ENCODE measurements around the gene ALK.

Gene ALK

GRCh38 chr2:29191817-29192216 is 729.6 kb downstream of the ALK start:
- DNase-seq (ENCODE audit: low read depth) = no peak

- DNase-seq (ENCODE audit: low read depth) = no peak
Observed at GRCh38 chr2:29189052-29189451, 732.3 kb downstream of the ALK start.

- DNase-seq (ENCODE audit: low read depth) = peak; percentile 35
Observed at GRCh38 chr2:29187926-29188325, 733.5 kb downstream of the ALK start.

- no peak for DNase-seq (ENCODE audit: low read depth)
Observed at GRCh38 chr2:29186817-29187216, 734.6 kb downstream of the ALK start.

- DNase-seq (ENCODE audit: low read depth) = no peak
Observed at GRCh38 chr2:29184531-29184930, 736.9 kb downstream of the ALK start.

- DNase-seq (ENCODE audit: low read depth) = no peak
Observed at GRCh38 chr2:29182920-29183319, 738.5 kb downstream of the ALK start.

GRCh38 chr2:29182334-29182733 is 739.1 kb downstream of the ALK start:
- DNase-seq (ENCODE audit: low read depth) = no peak

GRCh38 chr2:29175338-29175737 is 746.0 kb downstream of the ALK start:
- DNase-seq (ENCODE audit: low read depth) = no peak

GRCh38 chr2:29174937-29175336 is 746.4 kb downstream of the ALK start:
- DNase-seq (ENCODE audit: low read depth) = no peak

- DNase-seq (ENCODE audit: low read depth) = no peak
Observed at GRCh38 chr2:29166242-29167039, 754.9 kb downstream of the ALK start.

- peak; percentile 20 for DNase-seq (ENCODE audit: low read depth)
Observed at GRCh38 chr2:29165362-29166241, 755.8 kb downstream of the ALK start.

GRCh38 chr2:29164091-29164846 is 757.1 kb downstream of the ALK start:
- no peak for DNase-seq (ENCODE audit: low read depth)

- DNase-seq (ENCODE audit: low read depth) = no peak
Observed at GRCh38 chr2:29162204-29162928, 759.0 kb downstream of the ALK start.

GRCh38 chr2:29160184-29160583 is 761.2 kb downstream of the ALK start:
- DNase-seq (ENCODE audit: low read depth) = no peak

- no peak for DNase-seq (ENCODE audit: low read depth)
Observed at GRCh38 chr2:29159125-29159524, 762.3 kb downstream of the ALK start.

GRCh38 chr2:29157131-29157530 is 764.3 kb downstream of the ALK start:
- DNase-seq (ENCODE audit: low read depth) = no peak

GRCh38 chr2:29155578-29155977 is 765.8 kb downstream of the ALK start:
- no peak for DNase-seq (ENCODE audit: low read depth)

GRCh38 chr2:29154610-29155009 is 766.8 kb downstream of the ALK start:
- DNase-seq (ENCODE audit: low read depth) = no peak

GRCh38 chr2:29147963-29148362 is 773.4 kb downstream of the ALK start:
- DNase-seq (ENCODE audit: low read depth) = no peak

GRCh38 chr2:29146197-29146596 is 775.2 kb downstream of the ALK start:
- DNase-seq (ENCODE audit: low read depth) = no peak

GRCh38 chr2:29143657-29144056 is 777.7 kb downstream of the ALK start:
- no peak for DNase-seq (ENCODE audit: low read depth)

All from GM04504 (cell line).